Subcutaneous abdominal adipose tissue (tissue), 5 donors: Measurements from ENCODE around the gene PRRT3.
A peak's percentile ranks its signal among the peaks of the same experiment; 100 is the strongest.

Experiments used
- H3K27ac ChIP-seq: one replicate; pipeline ENCODE4 v1.7.0; 2013; ENCODE audit warnings: low read depth, mild to moderate bottlenecking, inconsistent platforms, low read length, moderate library complexity
- H3K27me3 ChIP-seq, 5 donors: one replicate each; pipeline ENCODE4 v1.7.0; 2013; ENCODE audit warnings: low read length in 5 of 5, inconsistent platforms in 1 of 5; ENCODE audit not compliant: control insufficient read depth in 5 of 5, insufficient read depth in 4 of 5
- H3K36me3 ChIP-seq, 5 donors: one replicate each; pipeline ENCODE4 v1.7.0; 2013; ENCODE audit warnings: low read length in 5 of 5; ENCODE audit not compliant: control insufficient read depth in 5 of 5, insufficient read depth in 5 of 5
- H3K4me1 ChIP-seq, 5 donors: one replicate each; pipeline ENCODE4 v1.7.0; 2013; ENCODE audit warnings: low read length in 5 of 5, mild to moderate bottlenecking in 3 of 5, moderate library complexity in 1 of 5; ENCODE audit not compliant: control insufficient read depth in 5 of 5, insufficient read depth in 5 of 5
- H3K4me3 ChIP-seq, 5 donors: one replicate each; pipeline ENCODE4 v1.7.0; 2013; ENCODE audit warnings: low read length in 5 of 5, low read depth in 1 of 5
- H3K9ac ChIP-seq, 5 donors: one replicate each; pipeline ENCODE4 v1.7.0; 2013; ENCODE audit warnings: low read length in 5 of 5, mild to moderate bottlenecking in 4 of 5, moderate library complexity in 3 of 5
- H3K9me3 ChIP-seq, 5 donors: one replicate each; pipeline ENCODE4 v1.7.0; 2013; ENCODE audit warnings: low read length in 5 of 5; ENCODE audit not compliant: control insufficient read depth in 5 of 5
- donor health status: healthy.
- donor health status: healthy.
- donor health status: healthy.
- donor health status: healthy.
- donor health status: healthy.

Gene PRRT3

GRCh38 chr3:9969632-9970019, 17.4 kb upstream of the PRRT3 start:
- peaks cover 39 to 79% (median 67%) of the 10 kb centered on the region in 5 donors for H3K36me3 ChIP-seq
- no peaks in the 10 kb centered on the region for H3K27me3 ChIP-seq
- no peak overlapping the region for H3K9ac ChIP-seq
- no peak overlapping the region for H3K4me3 ChIP-seq
- H3K4me1 ChIP-seq: peaks cover 0 to 14% (median 0%) of the 10 kb centered on the region in 5 donors
- no peak overlapping the region for H3K27ac ChIP-seq
- H3K9me3 ChIP-seq: no peaks in the 10 kb centered on the region

DNA sequence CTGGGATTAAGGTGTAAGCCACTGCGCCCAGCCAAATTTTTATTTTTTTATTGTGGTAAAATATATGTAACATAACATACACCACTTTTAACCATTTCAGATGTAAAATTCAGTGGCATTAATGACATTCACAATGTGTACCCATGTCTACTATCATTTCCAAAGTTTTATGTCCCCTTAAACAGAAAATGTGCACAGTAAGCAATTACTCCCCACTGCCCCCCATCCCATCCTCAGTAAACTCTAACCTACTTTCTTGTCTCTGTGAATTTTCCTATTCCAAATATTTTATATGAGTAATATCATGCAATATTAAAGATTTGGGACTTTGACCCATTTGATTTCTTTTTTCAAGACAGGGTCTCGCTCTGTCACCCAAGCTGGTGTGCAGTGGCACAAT, 14.6 kb upstream of the PRRT3 start:
- Histone ChIP-seq H3K4me1 (peaks cover 0 to 12% (median 0%) of the 10 kb centered on the region in 5 donors), H3K36me3 (peaks cover 42 to 72% (median 71%) of the 10 kb centered on the region in 5 donors)

DNA sequence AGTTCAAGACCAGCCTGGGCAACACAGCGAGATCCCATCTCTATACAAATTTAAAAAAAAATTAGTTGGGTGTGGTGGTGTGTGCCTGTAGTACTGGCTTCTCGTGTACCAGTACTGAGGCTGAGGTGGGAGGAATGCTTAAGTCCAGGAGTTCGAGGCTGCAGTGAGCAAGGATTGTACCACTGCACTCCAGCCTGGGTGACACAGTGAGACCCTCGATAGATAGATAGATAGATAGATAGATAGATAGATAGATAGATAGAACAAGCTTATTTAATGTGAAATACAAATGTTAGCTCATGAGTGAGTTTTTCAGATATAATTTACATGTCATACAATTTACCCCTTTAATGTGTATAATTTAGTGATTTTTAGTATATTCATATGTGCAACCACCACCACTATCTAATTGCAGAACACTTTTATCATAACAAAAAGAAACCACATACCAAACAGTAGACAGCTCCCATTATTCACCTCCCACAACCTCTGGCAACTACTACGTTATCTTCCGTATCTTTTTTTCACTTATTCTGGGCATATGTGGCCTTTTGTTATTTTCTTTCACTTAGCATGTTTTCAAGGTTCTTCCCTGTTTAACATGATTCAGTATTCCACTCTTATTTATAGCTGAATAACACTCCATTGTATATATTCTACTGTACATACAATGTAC, 13.1 kb upstream of the PRRT3 start:
- H3K36me3 ChIP-seq: peaks cover 37 to 70% (median 65%) of the 10 kb centered on the region in 5 donors
- H3K27me3 ChIP-seq: no peaks in the 10 kb centered on the region
- no peak overlapping the region for H3K4me3 ChIP-seq
- H3K4me1 ChIP-seq: peaks cover 0 to 11% (median 0%) of the 10 kb centered on the region in 5 donors
- no peaks in the 10 kb centered on the region for H3K9me3 ChIP-seq
- H3K9ac ChIP-seq: no peak overlapping the region
- no peak overlapping the region for H3K27ac ChIP-seq

More for the DNA sequence above, 14.6 kb upstream of the PRRT3 start:
- H3K9ac ChIP-seq: peak overlapping the region in 1 of 5 donors; percentile 24
- no peak overlapping the region for H3K4me3 ChIP-seq
- H3K9me3 ChIP-seq: no peaks in the 10 kb centered on the region
- no peaks in the 10 kb centered on the region for H3K27me3 ChIP-seq
- no peak overlapping the region for H3K27ac ChIP-seq

GRCh38 chr3:9957214-9957613, 5.0 kb upstream of the PRRT3 start:
- no peaks in the 10 kb centered on the region for H3K27me3 ChIP-seq

GRCh38 chr3:9955611-9956352, 3.6 kb upstream of the PRRT3 start:
- peaks cover 0 to 4% (median 2%) of the 10 kb centered on the region in 5 donors for H3K36me3 ChIP-seq
- peak overlapping the region; percentile 52 for H3K27ac ChIP-seq
- peaks cover 0 to 29% (median 18%) of the 10 kb centered on the region in 5 donors for H3K4me1 ChIP-seq
- H3K4me3 ChIP-seq: no peak overlapping the region
- H3K9me3 ChIP-seq: no peaks in the 10 kb centered on the region
- no peaks in the 10 kb centered on the region for H3K27me3 ChIP-seq
- no peak overlapping the region for H3K9ac ChIP-seq

More at GRCh38 chr3:9957214-9957613, 5.0 kb upstream of the PRRT3 start:
- no peak overlapping the region for H3K4me3 ChIP-seq
- H3K9me3 ChIP-seq: no peaks in the 10 kb centered on the region
- H3K9ac ChIP-seq: peak overlapping the region in 1 of 5 donors; percentile 26
- H3K27ac ChIP-seq: peak overlapping the region; percentile 52
- peaks cover 0 to 22% (median 9%) of the 10 kb centered on the region in 5 donors for H3K4me1 ChIP-seq
- H3K36me3 ChIP-seq: peaks cover 0 to 15% (median 13%) of the 10 kb centered on the region in 5 donors

DNA sequence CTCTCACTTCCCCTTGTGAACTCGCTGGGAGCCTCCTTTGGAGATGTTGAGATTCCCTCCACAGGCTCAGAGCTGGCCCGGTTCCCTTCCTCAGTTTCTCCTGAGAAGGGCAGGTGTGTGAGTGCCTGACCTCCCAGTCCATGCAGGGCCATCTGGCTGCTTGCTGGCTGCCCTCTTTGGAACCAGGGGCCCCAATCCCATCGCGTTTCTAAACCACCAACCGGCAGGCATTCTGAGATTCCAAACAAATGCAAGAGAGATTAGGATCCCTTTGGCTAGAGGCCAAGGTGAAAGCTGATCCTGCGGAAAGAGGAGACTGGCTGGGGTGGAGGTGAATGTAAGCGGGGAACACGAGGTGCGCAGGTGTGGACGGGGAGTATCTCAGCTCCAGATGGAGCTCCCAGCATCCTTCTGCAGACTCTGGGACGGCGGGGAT, 2.9 kb upstream of the PRRT3 start:
- H3K27me3 ChIP-seq: no peaks in the 10 kb centered on the region
- H3K4me3 ChIP-seq: no peak overlapping the region
- H3K4me1 ChIP-seq: peaks cover 0 to 29% (median 18%) of the 10 kb centered on the region in 5 donors
- H3K36me3 ChIP-seq: peaks cover 0 to 6% (median 0%) of the 10 kb centered on the region in 5 donors
- no peaks in the 10 kb centered on the region for H3K9me3 ChIP-seq
- no peak overlapping the region for H3K9ac ChIP-seq
- H3K27ac ChIP-seq: no peak overlapping the region

DNA sequence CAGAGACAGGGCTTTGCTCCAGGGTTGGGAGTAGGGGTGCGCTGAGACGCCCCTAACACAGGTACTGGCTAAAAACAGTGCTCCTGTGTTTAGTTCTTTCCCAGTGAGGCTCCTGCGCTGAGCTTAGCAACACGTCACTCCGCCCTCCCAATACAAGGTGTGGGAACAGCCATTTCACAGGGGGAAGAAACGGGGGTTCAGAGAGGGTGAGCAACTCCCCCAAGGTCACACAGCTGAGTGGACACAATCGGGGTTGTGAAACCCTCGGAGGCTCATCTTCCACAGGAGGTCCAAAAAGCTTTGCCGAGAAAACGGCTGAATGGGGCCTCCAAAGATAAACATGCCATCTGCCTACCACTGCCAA, 628 bp downstream of the PRRT3 start:
- Histone ChIP-seq H3K4me1 (peaks cover 0 to 44% (median 33%) of the 10 kb centered on the region in 5 donors), H3K4me3 (peak overlapping the region in 4 of 5 donors; percentile 22 to 67 (median 60)), H3K27ac (no peak overlapping the region), H3K9ac (peak overlapping the region in 3 of 5 donors; percentile 30 to 64 (median 44)), H3K36me3 (peaks cover 0 to 13% (median 8%) of the 10 kb centered on the region in 5 donors), H3K27me3 (no peaks in the 10 kb centered on the region), H3K9me3 (no peaks in the 10 kb centered on the region)

DNA sequence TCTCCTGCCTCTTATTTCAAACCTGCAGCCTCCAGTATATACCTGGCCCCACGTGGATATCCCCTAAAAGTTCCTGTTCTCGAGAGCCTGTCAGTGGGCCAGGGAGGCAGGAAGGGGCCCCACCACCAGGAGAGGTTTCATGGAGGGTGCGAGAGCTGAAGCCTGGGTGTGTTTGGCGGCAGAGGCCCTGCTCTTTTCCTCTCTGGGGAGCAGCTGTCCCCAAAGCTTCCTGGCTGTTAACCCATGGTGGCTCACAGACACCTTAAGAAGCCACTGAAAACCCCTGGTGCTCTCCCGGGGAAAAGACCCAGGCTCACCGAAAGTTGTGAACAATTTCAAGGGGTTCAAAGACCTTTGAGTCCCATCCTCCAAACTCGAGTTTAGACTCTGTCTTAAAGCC, 1.1 kb downstream of the PRRT3 start:
- no peak overlapping the region for H3K9ac ChIP-seq
- no peak overlapping the region for H3K27ac ChIP-seq
- peaks cover 0 to 46% (median 37%) of the 10 kb centered on the region in 5 donors for H3K4me1 ChIP-seq
- peaks cover 0 to 13% (median 8%) of the 10 kb centered on the region in 5 donors for H3K36me3 ChIP-seq
- H3K27me3 ChIP-seq: no peaks in the 10 kb centered on the region
- H3K4me3 ChIP-seq: no peak overlapping the region
- H3K9me3 ChIP-seq: no peaks in the 10 kb centered on the region

DNA sequence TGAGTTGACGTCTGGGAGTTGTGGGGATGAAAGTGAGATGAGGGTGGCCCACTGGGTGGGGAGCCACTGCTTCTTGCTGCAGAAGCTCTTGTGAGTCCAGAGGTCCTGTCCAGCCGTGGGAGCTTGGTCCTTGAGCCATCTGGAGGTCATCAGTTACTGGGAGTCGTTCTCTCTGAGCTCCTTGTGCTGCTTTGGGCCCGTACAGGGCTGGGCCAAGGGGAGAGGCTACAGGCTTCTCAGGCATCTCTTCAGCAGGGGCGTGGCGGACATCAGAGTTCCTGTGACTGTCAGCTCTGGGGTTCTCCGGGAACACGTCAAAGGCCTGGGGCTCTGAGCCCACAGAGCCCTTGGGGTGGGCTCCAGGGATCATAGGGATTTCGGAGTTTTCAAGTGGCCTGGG, 2.6 kb downstream of the PRRT3 start:
- no peak overlapping the region for H3K27ac ChIP-seq
- H3K4me1 ChIP-seq: peaks cover 0 to 36% (median 31%) of the 10 kb centered on the region in 5 donors
- H3K36me3 ChIP-seq: peaks cover 0 to 13% (median 8%) of the 10 kb centered on the region in 5 donors
- no peak overlapping the region for H3K9ac ChIP-seq
- H3K9me3 ChIP-seq: no peaks in the 10 kb centered on the region
- no peaks in the 10 kb centered on the region for H3K27me3 ChIP-seq
- no peak overlapping the region for H3K4me3 ChIP-seq

DNA sequence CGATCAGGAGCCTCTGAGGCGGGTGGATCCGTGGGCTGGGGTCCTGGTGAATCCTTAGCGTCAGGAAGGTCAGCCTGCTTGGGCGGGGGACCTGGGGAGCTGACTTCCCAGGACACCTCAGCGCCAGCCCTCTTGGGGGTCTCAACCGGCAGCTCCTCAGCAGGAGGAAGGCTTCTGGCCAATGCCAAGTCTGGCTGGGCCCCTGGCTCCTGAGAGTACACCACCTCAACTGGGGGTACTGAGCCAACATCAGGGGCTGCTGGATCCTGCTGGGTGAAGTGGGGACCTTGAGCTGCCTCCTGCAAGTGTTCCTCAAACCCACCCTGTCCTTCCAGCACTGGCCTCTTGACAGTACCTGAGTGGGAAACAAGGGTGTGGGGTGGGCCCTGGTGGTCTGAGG, 3.1 kb downstream of the PRRT3 start:
- no peaks in the 10 kb centered on the region for H3K27me3 ChIP-seq
- H3K4me1 ChIP-seq: peaks cover 0 to 36% (median 31%) of the 10 kb centered on the region in 5 donors
- H3K36me3 ChIP-seq: peaks cover 0 to 16% (median 10%) of the 10 kb centered on the region in 5 donors

More for the DNA sequence above, 3.1 kb downstream of the PRRT3 start:
- Histone ChIP-seq H3K9me3 (no peaks in the 10 kb centered on the region), H3K4me3 (no peak overlapping the region), H3K27ac (no peak overlapping the region), H3K9ac (peak overlapping the region in 2 of 5 donors; percentile 7 to 30)
